Kidney epithelial cell (primary cell): ENCODE measurements around the gene SEC61A2. TPM values are rescaled to one million over a fixed set of nuclear protein-coding genes. Genes with fewer than 3 reads are reported as not detected.
"Not testable (repeated sequence)": the region's sequence is repeated elsewhere in the genome, so short reads cannot be mapped to it uniquely, and the experiment has no call there.

Source experiments
- DNase-seq: peaks from one replicate; pipeline ENCODE4 v3.0.0-alpha.2; 2010; ENCODE audit warnings: low read depth
- H3K27me3 ChIP-seq: 2 replicates; pipeline ENCODE4 v1.6.0; 2011; ENCODE audit warnings: low read length; ENCODE audit not compliant: control insufficient read depth, insufficient read depth
- H3K36me3 ChIP-seq: 2 replicates; pipeline ENCODE4 v1.5.1; 2011; ENCODE audit warnings: low read length; ENCODE audit not compliant: control insufficient read depth, insufficient read depth
- H3K4me3 ChIP-seq: 2 replicates; pipeline ENCODE4 v1.5.1; 2011; ENCODE audit warnings: low read depth, mild to moderate bottlenecking, control low read depth, low read length
- CTCF ChIP-seq: IDR thresholded peaks from 2 replicates; pipeline ENCODE4 v1.5.1; 2011; ENCODE audit warnings: mild to moderate bottlenecking, moderate library complexity, low read length, control low read depth, inconsistent platforms; ENCODE audit not compliant: insufficient read depth, poor library complexity, severe bottlenecking
- total RNA-seq: library from RNA; depleted of rRNA; stranded (reverse); fragments of >200 nt; gene quantifications from 2 replicates; pipeline ENCODE4 v1.2.3, GENCODE V29; 2015

SEC61A2 gene
- total RNA-seq, 1 donor from 2014 or later = 7.6 TPM

GRCh38 chr10:12164085-12164484, 34.6 kb downstream of the SEC61A2 start:
- no peak for TF ChIP-seq CTCF
- Histone ChIP-seq H3K36me3 (peaks cover 1% of the 10 kb centered on the region), H3K4me3 (no peak overlapping the region), H3K27me3 (no peaks in the 10 kb centered on the region)
- DNase-seq = no peak

GRCh38 chr10:12165036-12165435, 35.6 kb downstream of the SEC61A2 start:
- Histone ChIP-seq H3K4me3 (no peak overlapping the region), H3K36me3 (peaks cover 1% of the 10 kb centered on the region), H3K27me3 (no peaks in the 10 kb centered on the region)
- no peak for DNase-seq
- TF ChIP-seq CTCF = no peak

GRCh38 chr10:12165999-12166775, 36.7 kb downstream of the SEC61A2 start:
- H3K27me3 ChIP-seq = no peaks in the 10 kb centered on the region
- no peak for DNase-seq
- H3K36me3 ChIP-seq = peaks cover 1% of the 10 kb centered on the region
- H3K4me3 ChIP-seq = no peak overlapping the region
- TF ChIP-seq CTCF = no peak

- not testable (repeated sequence) for DNase-seq, H3K36me3 ChIP-seq, H3K27me3 ChIP-seq, H3K4me3 ChIP-seq
These were observed 42.0 kb downstream of the SEC61A2 start for GRCh38 chr10:12171512-12171911.

- H3K4me3 ChIP-seq = no peak overlapping the region
- no peak for TF ChIP-seq CTCF
- peak; percentile 55 for DNase-seq
- H3K36me3 ChIP-seq = peaks cover 6% of the 10 kb centered on the region
- H3K27me3 ChIP-seq = no peaks in the 10 kb centered on the region
These were observed 48.2 kb downstream of the SEC61A2 start for GRCh38 chr10:12177642-12178041.

GRCh38 chr10:12179606-12180170, 50.2 kb downstream of the SEC61A2 start:
- no peak overlapping the region for H3K4me3 ChIP-seq
- DNase-seq = no peak
- TF ChIP-seq CTCF = no peak
- no peaks in the 10 kb centered on the region for H3K27me3 ChIP-seq
- peaks cover 1% of the 10 kb centered on the region for H3K36me3 ChIP-seq
